Keratinocyte (primary cell): Measurements from ENCODE around the gene MIGA1.

Experiments used
- CTCF ChIP-seq, 3 experiments: IDR thresholded peaks in 1 of 3; conservative IDR thresholded peaks in 1 of 3; optimal IDR thresholded peaks in 1 of 3; 2 replicates in 2 of 3; 3 replicates in 1 of 3; pipeline versions ENCODE3 to v1.5.1; 2011; ENCODE audit warnings: low read length in 3 of 3, mild to moderate bottlenecking in 3 of 3, moderate library complexity in 2 of 3, control low read depth in 1 of 3, inconsistent platforms in 1 of 3; ENCODE audit not compliant: insufficient read depth in 2 of 3; ENCODE audit errors: extremely low read depth in 1 of 3
- EZH2 ChIP-seq: IDR thresholded peaks from one replicate; pipeline ENCODE4 v1.6.1; 2012; ENCODE audit warnings: inconsistent platforms, mild to moderate bottlenecking, low read length, moderate library complexity

- TF ChIP-seq CTCF (optimal IDR thresholded peaks at IDR 0.05 in 1 of 3, IDR thresholded peaks at IDR 0.05 in 1 of 3, conservative IDR thresholded peaks at IDR 0.05 in 1 of 3; ENCODE audit: extremely low read depth in 1 of 3, insufficient read depth in 2 of 3, low read length in 3 of 3) (no peak), EZH2 (no peak)
Observed at GRCh38 chr1:77834771-77835334, 55.4 kb downstream of the MIGA1 start.
